Retinal pigment epithelial cell (primary cell): ENCODE measurements around the gene PTPN13.

Source experiments
- DNase-seq: peaks from one replicate; pipeline ENCODE4 v3.0.0-alpha.2; 2010; ENCODE audit warnings: low read depth
- H3K4me3 ChIP-seq: 2 replicates; pipeline ENCODE4 v1.5.1; 2011; ENCODE audit warnings: mild to moderate bottlenecking, low read length, control low read depth, moderate library complexity
- CTCF ChIP-seq: conservative IDR thresholded peaks from 2 replicates; pipeline ENCODE4 v1.5.1; 2011; ENCODE audit warnings: low read depth, low read length, control low read depth, inconsistent platforms

Gene PTPN13

DNA sequence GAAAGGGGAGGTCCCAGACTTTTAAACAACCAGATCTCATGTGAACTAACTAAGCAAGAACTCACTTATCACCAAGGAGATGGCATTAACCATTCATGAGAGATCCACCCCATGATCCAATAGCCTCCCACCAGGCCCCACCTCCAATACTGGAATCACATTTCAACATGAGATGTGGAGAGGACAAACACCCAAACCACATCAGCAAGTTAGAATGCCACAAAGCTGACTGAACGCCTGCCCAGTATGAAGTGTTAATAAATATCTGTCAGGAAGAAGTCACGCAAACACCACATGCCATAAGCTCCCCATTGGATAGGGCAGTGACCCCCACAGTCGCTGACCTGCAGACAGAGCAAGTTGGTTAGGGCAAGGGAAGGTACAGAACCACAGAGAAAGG lies 240.8 kb downstream of the PTPN13 start:
- H3K4me3 ChIP-seq: no peak overlapping the region
- DNase-seq: no peak
- no peak for TF ChIP-seq CTCF

DNA sequence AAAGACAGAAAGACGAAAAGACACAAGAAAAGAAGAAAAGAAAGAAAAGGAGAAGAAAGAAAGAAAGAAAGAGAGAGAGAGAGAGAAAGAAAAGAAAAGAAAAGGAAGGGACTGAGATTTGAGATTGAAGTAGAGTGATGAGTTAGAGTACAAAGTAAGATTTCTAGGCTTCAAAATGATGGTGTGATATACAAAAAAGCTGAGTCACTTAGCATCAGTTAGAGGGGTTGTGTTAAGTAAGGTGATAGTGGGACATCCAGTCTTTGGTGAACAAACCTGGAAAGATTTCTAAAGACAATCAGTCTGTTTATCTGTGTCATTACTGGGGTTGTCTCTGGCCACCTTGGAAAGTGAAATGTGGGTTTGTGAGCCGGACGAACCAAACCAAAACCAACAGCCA lies 241.6 kb downstream of the PTPN13 start:
- TF ChIP-seq CTCF: no peak
- H3K4me3 ChIP-seq: no peak overlapping the region
- DNase-seq: no peak

GRCh38 chr4:86837691-86838503 lies 243.8 kb downstream of the PTPN13 start:
- no peak overlapping the region for H3K4me3 ChIP-seq
- DNase-seq: no peak
- TF ChIP-seq CTCF: no peak

- TF ChIP-seq CTCF: no peak
- no peak for DNase-seq
- no peak overlapping the region for H3K4me3 ChIP-seq
Measured at GRCh38 chr4:86840858-86841257, 246.7 kb downstream of the PTPN13 start.

GRCh38 chr4:86841309-86841708 lies 247.2 kb downstream of the PTPN13 start:
- no peak for TF ChIP-seq CTCF
- DNase-seq: no peak

GRCh38 chr4:86845593-86845992 lies 251.5 kb downstream of the PTPN13 start:
- DNase-seq: no peak
- TF ChIP-seq CTCF: no peak
- no peak overlapping the region for H3K4me3 ChIP-seq

More at GRCh38 chr4:86841309-86841708, 247.2 kb downstream of the PTPN13 start:
- H3K4me3 ChIP-seq: no peak overlapping the region

- DNase-seq: no peak
- no peak for TF ChIP-seq CTCF
- H3K4me3 ChIP-seq: no peak overlapping the region
Measured at GRCh38 chr4:86846921-86847320, 252.8 kb downstream of the PTPN13 start.
